Smooth muscle cell of the brain vasculature (primary cell): ENCODE results near the gene KRTAP5-3.

ENCODE experiments used
- DNase-seq: peaks from one replicate; pipeline ENCODE4 v3.0.0-alpha.2; 2012; ENCODE audit warnings: low read depth, low spot score

The KRTAP5-3 gene

GRCh38 chr11:1643146-1643690 lies 35.0 kb upstream of the KRTAP5-3 start:
- no peak for DNase-seq

DNA sequence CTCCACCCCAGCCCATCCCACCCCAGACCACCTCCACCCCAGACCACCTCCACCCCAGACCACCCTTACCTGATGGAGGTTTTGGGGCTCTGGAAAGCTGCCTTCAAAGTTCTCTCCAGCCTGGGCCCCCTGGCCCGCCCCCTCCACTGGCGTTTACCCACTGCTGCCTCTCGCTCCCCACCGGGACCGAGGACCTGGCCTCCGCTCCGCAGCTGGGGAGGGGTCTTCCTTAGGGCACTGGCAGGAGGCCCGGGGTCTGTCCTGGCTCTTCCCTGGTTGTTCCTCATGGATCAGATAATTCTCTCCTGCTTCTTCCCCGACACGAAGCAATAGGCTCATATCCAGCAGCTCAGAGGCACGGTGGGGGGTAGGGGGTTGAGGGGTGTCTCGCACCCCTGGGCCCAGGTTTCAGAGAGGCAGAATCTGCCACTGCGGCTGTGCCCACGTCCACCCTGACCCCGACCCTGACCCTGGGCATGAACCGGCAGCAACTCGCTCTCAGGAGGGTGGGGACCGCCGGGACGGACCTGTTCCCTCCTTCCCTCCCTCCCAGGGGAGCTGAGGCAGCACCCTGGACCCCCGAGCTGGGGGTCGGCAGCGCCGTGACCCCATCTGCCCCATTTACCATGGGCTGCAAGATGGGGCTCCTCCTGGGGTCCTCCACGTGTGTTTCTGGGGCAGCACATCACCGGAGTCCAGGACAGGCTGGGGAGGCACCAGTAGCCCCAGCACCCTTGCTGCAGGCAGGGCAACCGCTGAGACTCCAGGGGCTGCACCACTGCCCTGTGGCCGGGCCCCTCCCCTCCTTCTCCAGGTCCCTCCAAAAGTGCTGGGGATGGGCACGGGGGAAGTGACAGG lies 34.3 kb upstream of the KRTAP5-3 start:
- no peak for DNase-seq

DNA sequence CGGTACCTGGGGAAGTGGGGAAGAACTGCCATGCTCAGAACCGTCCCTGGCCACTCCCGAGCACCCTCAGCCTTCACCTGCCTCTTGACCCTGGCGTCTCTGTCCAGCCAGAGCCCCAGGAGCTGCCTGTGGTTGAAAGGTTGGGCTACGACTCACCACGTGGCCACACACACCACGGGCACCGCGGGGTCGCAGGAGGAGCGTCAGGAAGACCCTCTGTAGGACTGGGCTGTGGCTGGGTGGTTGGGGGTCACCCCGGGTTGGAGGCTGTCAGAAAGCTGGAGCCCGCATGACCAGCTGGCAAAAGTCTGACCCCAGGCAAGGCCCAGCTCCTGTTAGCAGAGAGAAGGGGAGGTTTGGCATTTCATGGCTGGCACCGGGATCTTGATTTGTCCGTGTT lies 32.8 kb upstream of the KRTAP5-3 start:
- DNase-seq = no peak

- no peak for DNase-seq
Observed at GRCh38 chr11:1640076-1640946, 32.0 kb upstream of the KRTAP5-3 start.

DNA sequence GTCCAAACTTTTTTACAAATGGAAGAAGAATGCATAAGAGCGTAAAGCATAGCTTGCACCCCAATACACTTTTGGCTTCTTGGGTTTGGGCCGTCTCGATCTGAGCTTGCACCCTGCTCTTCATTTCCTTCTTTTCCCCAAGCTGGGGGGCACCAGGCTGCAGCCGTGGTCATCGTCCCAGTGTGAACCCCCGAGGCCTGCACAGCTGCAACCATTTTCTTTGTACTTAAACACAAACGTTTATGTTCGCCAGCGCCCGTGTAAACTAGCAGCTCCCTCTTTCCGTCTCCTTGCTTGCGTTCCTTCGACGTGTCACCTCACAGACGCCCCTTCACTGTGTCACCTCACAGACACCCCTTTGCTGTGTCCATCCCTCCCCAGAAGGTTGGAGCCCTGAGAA lies 31.4 kb upstream of the KRTAP5-3 start:
- no peak for DNase-seq

DNA sequence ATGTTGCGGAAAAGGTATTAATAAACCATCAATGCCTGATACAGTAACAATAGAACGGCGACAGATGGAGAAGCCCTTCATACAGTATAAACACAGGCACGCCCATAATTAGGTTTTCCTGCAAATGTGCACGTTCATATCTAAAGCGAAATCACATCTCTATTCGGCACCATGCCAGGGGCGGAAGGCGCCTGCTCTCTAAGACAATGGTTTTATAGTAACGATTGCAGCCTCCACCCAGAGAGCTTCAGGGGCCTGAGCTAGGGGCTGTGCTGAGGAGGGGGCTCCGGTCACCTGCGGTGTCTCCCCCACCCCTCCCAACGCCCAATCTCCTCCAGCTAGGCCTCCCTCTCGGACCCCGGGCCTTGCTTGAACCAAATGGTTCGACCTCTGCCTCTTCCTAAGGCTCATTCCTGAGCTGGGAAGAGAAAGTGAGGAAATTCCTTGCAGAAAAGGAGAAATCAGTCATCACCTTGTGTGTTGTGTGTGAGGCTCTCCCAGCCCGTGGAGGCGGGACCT lies 30.9 kb upstream of the KRTAP5-3 start:
- no peak for DNase-seq

GRCh38 chr11:1638344-1638743 lies 30.1 kb upstream of the KRTAP5-3 start:
- no peak for DNase-seq

DNA sequence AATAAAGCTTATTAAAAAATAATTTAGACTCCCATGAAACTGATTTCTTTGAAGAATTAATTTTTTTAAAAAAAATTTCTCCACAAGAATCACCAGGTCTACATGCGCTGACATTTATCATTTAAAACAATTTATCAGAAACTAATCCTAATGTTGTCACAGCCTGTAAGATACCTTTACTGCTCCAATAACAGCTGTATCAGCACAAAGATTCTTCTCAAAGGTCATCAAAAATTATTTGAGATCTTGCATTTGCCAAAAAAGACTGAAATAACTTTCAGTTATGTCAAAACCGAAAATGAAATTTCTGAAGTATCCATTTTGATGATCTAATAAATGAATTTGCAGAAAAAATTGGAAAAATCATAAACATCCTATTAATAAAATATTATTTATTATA lies 29.4 kb upstream of the KRTAP5-3 start:
- DNase-seq = no peak

DNA sequence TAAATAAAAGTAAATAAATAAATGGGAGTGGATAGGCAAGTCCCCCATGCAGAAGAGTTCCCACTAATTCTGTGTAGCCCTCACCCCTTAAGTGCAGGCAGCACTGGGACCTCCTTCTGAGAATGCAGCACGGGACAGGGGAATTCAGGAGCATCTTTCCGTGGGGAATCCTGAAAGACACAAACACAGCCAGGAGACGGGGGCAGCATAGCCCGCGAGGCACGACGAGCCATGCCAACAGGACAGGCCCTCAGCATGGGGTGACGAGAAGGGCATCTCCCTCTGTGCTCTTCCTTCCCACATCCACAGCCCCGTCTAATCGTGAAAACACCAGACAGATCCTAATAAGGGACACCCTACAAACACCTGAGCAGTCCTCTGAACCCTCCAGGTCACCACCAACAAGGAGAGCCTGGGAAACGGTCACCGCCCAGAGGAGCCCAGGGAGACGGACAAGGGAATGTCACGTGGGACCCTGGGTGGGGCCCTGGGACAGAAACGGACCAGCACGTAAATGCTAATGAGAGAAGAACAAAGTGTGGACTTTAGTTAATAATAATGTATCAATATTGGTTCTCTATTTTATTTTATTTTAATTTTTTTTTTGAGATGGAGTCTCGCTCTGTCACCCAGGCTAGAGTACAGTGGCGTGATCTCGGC lies 28.2 kb upstream of the KRTAP5-3 start:
- DNase-seq = no peak

DNA sequence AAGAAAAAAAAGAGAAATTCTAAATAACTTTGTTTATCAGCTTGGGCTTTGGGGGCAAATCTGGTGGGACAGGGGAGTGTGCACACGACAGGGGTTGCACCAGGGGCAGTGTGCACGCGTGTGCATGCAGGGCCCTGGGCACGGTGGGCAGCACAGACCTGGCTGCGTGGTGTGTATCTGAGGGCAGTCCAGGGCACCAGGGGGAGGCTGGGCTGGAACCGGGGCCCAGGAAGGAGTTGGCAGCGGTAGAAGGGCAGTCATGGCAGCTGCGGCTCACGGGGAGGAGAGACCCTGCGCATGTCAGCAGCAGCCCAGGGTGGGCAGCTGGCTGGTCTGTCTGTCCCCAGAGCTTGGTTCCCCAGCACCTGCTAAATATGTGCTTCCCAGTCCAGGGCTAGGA lies 25.6 kb upstream of the KRTAP5-3 start:
- DNase-seq = no peak

- no peak for DNase-seq
Observed at GRCh38 chr11:1632053-1632714, 23.9 kb upstream of the KRTAP5-3 start.

GRCh38 chr11:1631066-1631568 lies 22.9 kb upstream of the KRTAP5-3 start:
- DNase-seq = no peak

DNA sequence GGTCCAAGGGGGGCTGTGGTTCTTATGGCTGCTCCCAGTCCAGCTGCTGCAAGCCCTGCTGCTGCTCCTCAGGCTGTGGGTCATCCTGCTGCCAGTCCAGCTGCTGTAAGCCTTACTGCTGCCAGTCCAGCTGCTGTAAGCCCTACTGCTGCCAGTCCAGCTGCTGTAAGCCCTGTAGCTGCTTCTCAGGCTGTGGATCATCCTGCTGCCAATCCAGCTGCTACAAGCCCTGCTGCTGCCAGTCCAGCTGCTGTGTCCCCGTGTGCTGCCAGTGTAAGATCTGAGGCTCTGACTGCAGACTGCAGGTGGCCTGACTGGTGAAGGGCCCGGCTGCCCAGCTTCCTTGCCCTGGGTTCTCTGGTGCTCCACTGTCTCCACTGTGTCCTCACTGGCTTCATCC lies 22.0 kb upstream of the KRTAP5-3 start:
- DNase-seq = no peak

DNA sequence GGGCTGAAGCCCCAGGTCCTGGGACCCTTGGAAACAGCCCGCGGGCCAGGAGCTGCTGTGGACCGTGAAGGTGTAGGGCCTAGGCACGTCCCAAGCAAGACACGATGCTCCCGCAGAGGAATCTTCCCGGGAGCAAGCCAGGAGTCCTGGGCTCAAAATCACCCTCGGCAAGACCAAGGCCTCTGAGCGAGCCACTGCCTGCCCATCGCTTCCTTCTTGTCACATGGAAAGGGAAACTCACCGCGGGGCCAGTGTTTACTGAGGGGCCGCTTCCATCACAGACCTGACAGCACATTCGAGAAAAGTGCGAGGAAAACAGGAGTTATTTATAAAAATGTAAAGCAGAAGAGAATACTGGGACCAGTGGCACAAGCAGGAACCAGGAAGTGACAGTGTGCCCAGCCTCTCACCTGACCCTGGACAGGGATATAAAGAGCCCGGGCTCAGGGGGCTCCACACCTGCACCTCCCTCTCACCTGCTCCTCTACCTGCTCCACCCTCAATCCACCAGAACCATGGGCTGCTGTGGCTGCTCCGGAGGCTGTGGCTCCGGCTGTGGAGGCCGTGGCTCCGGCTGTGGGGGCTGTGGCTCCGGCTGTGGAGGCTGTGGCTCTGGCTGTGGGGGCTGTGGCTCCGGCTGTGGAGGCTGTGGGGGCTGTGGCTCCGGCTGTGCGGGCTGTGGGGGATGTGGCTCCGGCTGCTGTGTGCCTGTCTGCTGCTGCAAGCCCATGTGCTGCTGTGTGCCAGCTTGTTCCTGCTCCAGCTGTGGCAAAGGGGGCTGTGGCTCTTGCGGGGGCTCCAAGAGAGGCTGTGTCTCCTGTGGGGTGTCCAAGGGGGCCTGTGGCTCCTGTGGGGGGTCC lies 21.3 kb upstream of the KRTAP5-3 start, which contains the start of gene KRTAP5-5:
TSS of gene KRTAP5-5 (plus strand) at position 450 of the 860 bp plus-strand sequence. CDS start at position 516, 66 bp downstream.
- DNase-seq = no peak

GRCh38 chr11:1628506-1629325 lies 20.5 kb upstream of the KRTAP5-3 start:
- no peak for DNase-seq

DNA sequence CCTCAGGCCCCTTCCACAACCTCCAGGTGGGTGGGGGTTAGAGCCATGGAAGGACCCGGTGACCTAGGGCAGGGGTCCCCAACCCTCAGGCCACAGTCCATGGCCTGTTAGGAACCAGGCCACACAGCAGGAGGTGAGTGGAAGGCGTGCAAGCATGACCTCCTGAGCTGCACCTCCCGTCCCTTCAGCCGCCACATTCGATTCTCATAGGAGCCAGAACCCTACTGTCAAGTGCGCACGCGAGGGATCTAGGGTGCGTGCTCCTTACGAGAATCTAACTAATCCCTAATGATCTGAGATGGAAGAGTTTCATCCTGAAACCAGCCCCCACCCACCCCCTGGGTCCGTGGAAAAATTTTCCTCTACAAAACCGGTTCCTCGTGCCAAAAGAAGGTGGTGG lies 17.3 kb upstream of the KRTAP5-3 start:
- no peak for DNase-seq

- no peak for DNase-seq
Observed at GRCh38 chr11:1624621-1625020, 16.4 kb upstream of the KRTAP5-3 start.

DNA sequence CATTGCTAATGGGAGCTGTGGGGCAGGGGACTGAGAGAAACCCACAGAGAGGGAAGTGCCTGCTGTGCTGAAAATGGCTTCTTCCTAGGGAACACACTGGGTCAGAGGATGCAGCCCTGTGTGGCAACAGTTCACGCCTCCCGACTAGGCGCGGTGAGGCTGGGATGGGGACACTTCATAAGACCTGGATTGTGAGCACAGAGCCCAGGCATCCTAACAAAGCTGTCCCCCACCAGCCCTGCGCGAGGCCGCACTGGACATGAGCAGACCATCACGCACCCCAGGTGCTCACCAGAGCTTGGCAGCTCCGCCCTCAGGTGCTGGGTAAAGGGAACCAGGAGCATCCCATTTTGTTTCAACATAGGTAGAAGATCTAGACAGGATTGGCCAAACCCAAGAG lies 15.5 kb upstream of the KRTAP5-3 start:
- no peak for DNase-seq

DNA sequence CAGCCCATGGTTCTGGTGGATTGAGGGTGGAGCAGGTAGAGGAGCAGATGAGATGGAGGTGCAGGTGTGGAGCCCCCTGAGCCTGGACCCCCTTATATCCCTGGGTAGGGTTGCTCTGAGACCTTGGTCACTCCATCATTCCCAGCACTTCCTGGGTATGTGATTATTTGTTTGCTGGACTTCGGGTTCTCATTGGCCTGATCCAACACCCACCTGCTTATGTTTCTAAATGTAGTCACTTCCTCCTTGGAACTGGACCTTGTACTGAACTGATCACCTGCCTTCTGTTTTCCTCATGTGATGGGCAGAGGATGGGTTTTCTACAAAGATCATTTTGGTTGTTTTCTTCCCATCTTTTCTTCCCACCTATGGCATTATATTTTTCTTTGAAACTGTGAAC lies 13.8 kb upstream of the KRTAP5-3 start, which contains the start of gene KRTAP5-4:
TSS of gene KRTAP5-4 (minus strand) at position 53 of the 400 bp plus-strand sequence. CDS start at position 8, 45 bp downstream.
- DNase-seq = no peak
